GM18505 (cell line): Measurements from ENCODE around the gene PINK1.
"Not testable (repeated sequence)": the region's sequence is repeated elsewhere in the genome, so short reads cannot be mapped to it uniquely, and the experiment has no call there.

ENCODE experiments used
- ATAC-seq: cut with Tn5 transposase; IDR thresholded peaks from one replicate; pipeline ENCODE4 v1.9.1; 2021; ENCODE audit not compliant: unreplicated experiment
- POLR2A ChIP-seq: IDR thresholded peaks from 4 replicates; pipeline ENCODE4 v1.6.1; 2011; ENCODE audit warnings: borderline replicate concordance; ENCODE audit not compliant: insufficient read depth, insufficient read length; ENCODE audit errors: extremely low read depth

PINK1 gene

GRCh38 chr1:20601129-20601825, 32.0 kb upstream of the PINK1 start:
- no peak for ATAC-seq
- TF ChIP-seq POLR2A: no peak

- ATAC-seq: no peak
- no peak for TF ChIP-seq POLR2A
These were observed 30.3 kb upstream of the PINK1 start for GRCh38 chr1:20602851-20603450.

GRCh38 chr1:20603504-20604464, 29.5 kb upstream of the PINK1 start:
- ATAC-seq: no peak
- TF ChIP-seq POLR2A: no peak

GRCh38 chr1:20604678-20605077, 28.6 kb upstream of the PINK1 start:
- no peak for TF ChIP-seq POLR2A
- no peak for ATAC-seq

- ATAC-seq: not testable (repeated sequence)
These were observed 26.3 kb upstream of the PINK1 start for GRCh38 chr1:20606801-20607570.

- ATAC-seq: no peak
- TF ChIP-seq POLR2A: no peak
These were observed 23.7 kb upstream of the PINK1 start for GRCh38 chr1:20609541-20609940.

- TF ChIP-seq POLR2A: no peak
These were observed 22.3 kb upstream of the PINK1 start for GRCh38 chr1:20610970-20611369.

GRCh38 chr1:20611652-20612051, 21.6 kb upstream of the PINK1 start:
- no peak for TF ChIP-seq POLR2A
- ATAC-seq: no peak

More at GRCh38 chr1:20610970-20611369, 22.3 kb upstream of the PINK1 start:
- ATAC-seq: no peak

GRCh38 chr1:20612221-20612746, 21.0 kb upstream of the PINK1 start:
- TF ChIP-seq POLR2A: no peak
- ATAC-seq: no peak

GRCh38 chr1:20614131-20614579, 19.1 kb upstream of the PINK1 start:
- ATAC-seq: no peak
- no peak for TF ChIP-seq POLR2A

GRCh38 chr1:20615946-20616846, 17.1 kb upstream of the PINK1 start:
- no peak for ATAC-seq

More at GRCh38 chr1:20615946-20616846, 17.1 kb upstream of the PINK1 start:
- no peak for TF ChIP-seq POLR2A
